Measurements from ENCODE around the gene CPA1.

The CPA1 gene

GRCh38 chr7:130367088-130367755 is 13.1 kb upstream of the CPA1 start:
- Histone ChIP-seq H3K27ac (no peak overlapping the region), H3K4me3 (ENCODE audit: low read depth in 1 of 2, low read length in 1 of 2) (no peak overlapping the region), H3K9me3 (no peaks in the 10 kb centered on the region), H3K4me1 (ENCODE audit: control insufficient read depth in 1 of 2, insufficient read depth in 1 of 2, low read depth in 1 of 2, low read length in 1 of 2) (peaks cover 0 to 4% of the 10 kb centered on the region in 2 experiments), H3K27me3 (no peaks in the 10 kb centered on the region), H3K36me3 (no peaks in the 10 kb centered on the region)
- TF ChIP-seq, protein P1, sequence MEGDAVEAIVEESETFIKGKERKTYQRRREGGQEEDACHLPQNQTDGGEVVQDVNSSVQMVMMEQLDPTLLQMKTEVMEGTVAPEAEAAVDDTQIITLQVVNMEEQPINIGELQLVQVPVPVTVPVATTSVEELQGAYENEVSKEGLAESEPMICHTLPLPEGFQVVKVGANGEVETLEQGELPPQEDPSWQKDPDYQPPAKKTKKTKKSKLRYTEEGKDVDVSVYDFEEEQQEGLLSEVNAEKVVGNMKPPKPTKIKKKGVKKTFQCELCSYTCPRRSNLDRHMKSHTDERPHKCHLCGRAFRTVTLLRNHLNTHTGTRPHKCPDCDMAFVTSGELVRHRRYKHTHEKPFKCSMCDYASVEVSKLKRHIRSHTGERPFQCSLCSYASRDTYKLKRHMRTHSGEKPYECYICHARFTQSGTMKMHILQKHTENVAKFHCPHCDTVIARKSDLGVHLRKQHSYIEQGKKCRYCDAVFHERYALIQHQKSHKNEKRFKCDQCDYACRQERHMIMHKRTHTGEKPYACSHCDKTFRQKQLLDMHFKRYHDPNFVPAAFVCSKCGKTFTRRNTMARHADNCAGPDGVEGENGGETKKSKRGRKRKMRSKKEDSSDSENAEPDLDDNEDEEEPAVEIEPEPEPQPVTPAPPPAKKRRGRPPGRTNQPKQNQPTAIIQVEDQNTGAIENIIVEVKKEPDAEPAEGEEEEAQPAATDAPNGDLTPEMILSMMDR (IDR thresholded peaks at IDR 0.05): no peak

DNA sequence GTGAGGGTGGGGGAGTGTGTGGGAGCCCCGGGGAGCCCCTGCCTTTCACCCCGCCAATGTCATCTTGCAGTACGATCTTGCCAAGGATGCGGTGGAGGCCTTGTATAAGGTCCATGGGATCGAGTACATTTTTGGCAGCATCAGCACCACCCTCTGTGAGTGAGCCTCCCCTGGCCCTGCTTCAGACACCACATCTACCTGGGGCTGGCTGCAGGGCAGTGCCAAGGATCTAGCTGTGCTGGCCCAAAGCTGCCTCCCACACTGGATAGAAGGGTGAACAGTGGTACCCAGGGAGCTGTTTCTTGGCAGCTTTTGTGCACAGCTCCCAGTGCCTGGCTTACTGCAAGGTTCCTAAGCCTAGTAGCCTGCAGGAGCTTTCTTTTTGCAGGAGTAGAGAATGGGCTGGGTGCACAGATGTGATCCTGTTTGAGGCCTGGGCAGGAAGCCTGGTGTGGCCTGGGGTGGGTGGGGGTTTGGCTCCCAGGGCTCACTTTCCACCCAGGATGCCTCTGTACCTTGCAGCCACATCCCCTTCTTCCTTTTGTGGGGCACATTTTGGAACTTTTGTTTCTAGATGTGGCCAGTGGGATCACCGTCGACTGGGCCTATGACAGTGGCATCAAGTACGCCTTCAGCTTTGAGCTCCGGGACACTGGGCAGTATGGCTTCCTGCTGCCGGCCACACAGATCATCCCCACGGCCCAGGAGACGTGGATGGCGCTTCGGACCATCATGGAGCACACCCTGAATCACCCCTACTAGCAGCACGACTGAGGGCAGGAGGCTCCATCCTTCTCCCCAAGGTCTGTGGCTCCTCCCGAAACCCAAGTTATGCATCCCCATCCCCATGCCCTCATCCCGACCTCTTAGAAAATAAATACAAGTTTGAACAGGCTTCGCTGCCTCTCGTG is 12.2 kb upstream of the CPA1 start:
- Histone ChIP-seq H3K4me1 (ENCODE audit: control insufficient read depth in 1 of 2, insufficient read depth in 1 of 2, low read depth in 1 of 2, low read length in 1 of 2) (peaks cover 0 to 4% of the 10 kb centered on the region in 2 experiments), H3K4me3 (ENCODE audit: low read depth in 1 of 2, low read length in 1 of 2) (no peak overlapping the region), H3K27me3 (no peaks in the 10 kb centered on the region), H3K27ac (no peak overlapping the region), H3K36me3 (no peaks in the 10 kb centered on the region), H3K9me3 (no peaks in the 10 kb centered on the region)
- TF ChIP-seq, protein P1 (IDR thresholded peaks at IDR 0.05): no peak

- Histone ChIP-seq H3K27me3 (no peaks in the 10 kb centered on the region), H3K36me3 (no peaks in the 10 kb centered on the region), H3K27ac (no peak overlapping the region), H3K4me1 (ENCODE audit: control insufficient read depth in 1 of 2, insufficient read depth in 1 of 2, low read depth in 1 of 2, low read length in 1 of 2) (peaks cover 0 to 4% of the 10 kb centered on the region in 2 experiments), H3K4me3 (ENCODE audit: low read depth in 1 of 2, low read length in 1 of 2) (no peak overlapping the region), H3K9me3 (no peaks in the 10 kb centered on the region)
- TF ChIP-seq, protein P1 (IDR thresholded peaks at IDR 0.05): no peak
Measured at GRCh38 chr7:130369110-130369711, 11.1 kb upstream of the CPA1 start.

- no peaks in the 10 kb centered on the region for H3K9me3 ChIP-seq
- no peaks in the 10 kb centered on the region for H3K36me3 ChIP-seq
- no peak overlapping the region for H3K27ac ChIP-seq
- TF ChIP-seq, protein P1 (IDR thresholded peaks at IDR 0.05): no peak
- peaks cover 0 to 4% of the 10 kb centered on the region in 2 experiments for H3K4me1 ChIP-seq (ENCODE audit: control insufficient read depth in 1 of 2, insufficient read depth in 1 of 2, low read depth in 1 of 2, low read length in 1 of 2)
- H3K4me3 ChIP-seq (ENCODE audit: low read depth in 1 of 2, low read length in 1 of 2): no peak overlapping the region
- H3K27me3 ChIP-seq: no peaks in the 10 kb centered on the region
Measured at GRCh38 chr7:130369831-130370550, 10.3 kb upstream of the CPA1 start.

DNA sequence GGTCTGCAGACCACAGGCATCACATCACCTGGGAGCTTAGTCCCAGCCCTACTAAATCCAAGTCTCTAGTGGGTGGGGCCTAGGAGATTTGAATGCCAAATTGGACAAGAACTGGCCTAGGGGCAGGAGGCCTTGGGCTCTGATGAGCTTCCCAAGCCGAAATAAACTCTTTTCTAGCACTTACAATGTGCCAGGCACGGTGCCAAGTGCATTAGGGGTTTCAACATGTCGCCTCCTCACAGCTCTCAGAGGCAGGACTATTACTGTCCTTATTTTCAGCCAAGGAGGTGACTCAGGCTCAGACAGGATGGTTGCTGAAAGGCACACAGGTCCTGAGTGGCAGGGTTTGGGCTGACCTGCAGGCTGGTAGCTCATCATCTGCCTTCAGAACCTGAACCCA is 9.2 kb upstream of the CPA1 start:
- H3K4me1 ChIP-seq (ENCODE audit: control insufficient read depth in 1 of 2, insufficient read depth in 1 of 2, low read depth in 1 of 2, low read length in 1 of 2): peaks cover 0 to 4% of the 10 kb centered on the region in 2 experiments
- no peaks in the 10 kb centered on the region for H3K27me3 ChIP-seq
- TF ChIP-seq, protein P1 (IDR thresholded peaks at IDR 0.05): no peak
- no peaks in the 10 kb centered on the region for H3K9me3 ChIP-seq
- H3K4me3 ChIP-seq (ENCODE audit: low read depth in 1 of 2, low read length in 1 of 2): no peak overlapping the region
- no peak overlapping the region for H3K27ac ChIP-seq
- H3K36me3 ChIP-seq: no peaks in the 10 kb centered on the region

Data from neutrophil (primary cell).